HCT116 (cell line): ENCODE results near the gene IFI16. TPM values are rescaled to one million over a fixed set of nuclear protein-coding genes. Genes with fewer than 3 reads are reported as not detected.

Source experiments
- ATAC-seq: fragments of 200-7000 bp; cut with Tn5 transposase; 2 replicates; pipeline ENCODE4 v1.9.1; 2020; ENCODE audit warnings: mild to moderate bottlenecking, moderate library complexity
- Bru-seq: library from RNA; stranded (reverse); fragments of 400-500 nt; gene quantifications from one replicate; lab custom pipeline; 2021; lab: Mats Ljungman, UMichigan
- BruChase-seq, 2 experiments: library from RNA; stranded (reverse); fragments of 400-500 nt; gene quantifications; one replicate each; lab custom pipeline; 2021; lab: Mats Ljungman, UMichigan
- BruUV-seq: library from RNA; stranded (reverse); fragments of 400-500 nt; replicated peaks from 2 replicates; lab custom pipeline; 2021; lab: Mats Ljungman, UMichigan
- CTCF ChIA-PET: fragments of 300-600 bp; sonication (Branson Sonifier 250); formaldehyde crosslinking; loops from one replicate; lab custom pipeline; 2021; ENCODE audit warnings: antibody characterized with exemption; lab: Charles Lee
- POLR2A ChIA-PET: fragments of 300-600, 350-600 bp; sonication (Branson Sonifier 250); formaldehyde crosslinking; loops from one replicate; lab custom pipeline; 2021; ENCODE audit warnings: antibody characterized with exemption; lab: Charles Lee
- RAD21 ChIA-PET, 2 experiments: fragments of 300-600 bp; sonication (Branson Sonifier 250); formaldehyde crosslinking; loops; one replicate each; lab custom pipeline; 2023; ENCODE audit warnings: low total read pairs in 2 of 2; ENCODE audit not compliant: uncharacterized antibody in 2 of 2, unreplicated experiment in 2 of 2, low non-redundant PET in 1 of 2; lab: Charles Lee
- DNase-seq: peaks from one replicate; pipeline ENCODE4 v3.0.0-alpha.2; 2010; ENCODE audit warnings: low read depth, low spot score
- H2AFZ ChIP-seq: fragments of 200-600 bp; shearing (Covaris generic), sonication (generic); 2 replicates; pipeline ENCODE4 v1.6.1; 2017; ENCODE audit warnings: low read depth, mixed run types, mixed read lengths, antibody characterized with exemption, low read length; ENCODE audit not compliant: poor library complexity, severe bottlenecking
- H3K27ac ChIP-seq: 2 replicates; pipeline ENCODE4 v1.5.1; 2012; ENCODE audit warnings: low read depth, low read length
- H3K27me3 ChIP-seq: fragments of 200-600 bp; sonication (generic); 2 replicates; pipeline ENCODE4 v1.6.1; 2016; ENCODE audit warnings: mixed run types, low read length, mixed read lengths; ENCODE audit not compliant: insufficient read depth
- H3K36me3 ChIP-seq, 2 experiments: fragments of 200-500 bp in 1 of 2; fragments of 200-600 bp in 1 of 2; sonication (Bioruptor generic) in 1 of 2; sonication (generic) in 1 of 2; 2 replicates each; pipeline versions ENCODE4 v1.5.1 to v1.6.1; 2014 to 2016; ENCODE audit warnings: low read length in 2 of 2, inconsistent platforms in 1 of 2, mixed read lengths in 1 of 2, mixed run types in 1 of 2; ENCODE audit not compliant: insufficient read depth in 2 of 2, control insufficient read depth in 1 of 2
- H3K4me1 ChIP-seq, 2 experiments: fragments of 200-600 bp in 1 of 2; sonication (generic) in 1 of 2; 2 replicates each; pipeline versions ENCODE4 v1.5.1 to v1.6.1; 2012 to 2017; ENCODE audit warnings: low read length in 2 of 2, inconsistent platforms in 1 of 2, mild to moderate bottlenecking in 1 of 2, mixed read lengths in 1 of 2, mixed run types in 1 of 2, moderate library complexity in 1 of 2; ENCODE audit not compliant: insufficient read depth in 2 of 2, control insufficient read depth in 1 of 2
- H3K4me2 ChIP-seq: fragments of 200-600 bp; sonication (generic); 2 replicates; pipeline ENCODE4 v1.6.1; 2017; ENCODE audit warnings: mixed run types, low read length, mixed read lengths
- H3K4me3 ChIP-seq, 2 experiments: fragments of 200-600 bp in 1 of 2; sonication (generic) in 1 of 2; replicated peaks in 1 of 2; 2 replicates each; pipeline ENCODE4 v1.5.1; 2011 to 2016; ENCODE audit warnings: low read length in 2 of 2, control low read depth in 1 of 2, low read depth in 1 of 2, mild to moderate bottlenecking in 1 of 2, mixed read lengths in 1 of 2, mixed run types in 1 of 2
- H3K79me2 ChIP-seq: fragments of 200-600 bp; sonication (generic); 2 replicates; pipeline ENCODE4 v1.6.1; 2017; ENCODE audit warnings: mild to moderate bottlenecking, mixed run types, low read length, moderate library complexity, mixed read lengths; ENCODE audit not compliant: insufficient read depth
- H3K9ac ChIP-seq: fragments of 200-600 bp; sonication (generic); 2 replicates; pipeline ENCODE4 v1.6.1; 2016; ENCODE audit warnings: low read length, mixed read lengths
- H3K9me2 ChIP-seq: fragments of 200-600 bp; sonication (generic), shearing (Covaris generic); 2 replicates; pipeline ENCODE4 v1.6.1; 2017; ENCODE audit warnings: mixed run types, mild to moderate bottlenecking, moderate library complexity; ENCODE audit not compliant: insufficient read depth
- H3K9me3 ChIP-seq, 2 experiments: fragments of 200-500 bp in 1 of 2; fragments of 200-600 bp in 1 of 2; sonication (Bioruptor generic) in 1 of 2; sonication (generic) in 1 of 2; 2 replicates each; pipeline ENCODE4 v1.6.1; 2014 to 2017; ENCODE audit warnings: low read length in 2 of 2, mixed read lengths in 2 of 2, inconsistent platforms in 1 of 2, low read depth in 1 of 2, mild to moderate bottlenecking in 1 of 2, mixed run types in 1 of 2, moderate library complexity in 1 of 2; ENCODE audit not compliant: control insufficient read depth in 1 of 2, insufficient read depth in 1 of 2
- H4K20me1 ChIP-seq: fragments of 200-600 bp; sonication (generic), shearing (Covaris generic); 2 replicates; pipeline ENCODE4 v1.6.1; 2017; ENCODE audit warnings: mixed run types, mild to moderate bottlenecking, moderate library complexity; ENCODE audit not compliant: insufficient read depth
- ATF3 ChIP-seq: IDR thresholded peaks from 2 replicates; pipeline ENCODE4 v1.6.1; 2012
- CBX3 ChIP-seq: IDR thresholded peaks from 2 replicates; pipeline ENCODE4 v1.6.1; 2012; ENCODE audit warnings: low read depth
- EZH2 ChIP-seq: fragments of 200-600 bp; sonication (generic); IDR thresholded peaks from 2 replicates; pipeline ENCODE4 v1.6.1; 2017; ENCODE audit warnings: antibody characterized with exemption, mixed run types
- JUND ChIP-seq: IDR thresholded peaks from 2 replicates; pipeline ENCODE4 v1.6.1; 2012
- MAX ChIP-seq: IDR thresholded peaks from 2 replicates; pipeline ENCODE4 v1.6.1; 2012
- POLR2AphosphoS5 ChIP-seq: IDR thresholded peaks from 2 replicates; pipeline ENCODE4 v1.6.1; 2011; ENCODE audit warnings: mild to moderate bottlenecking, low read depth, low read length, moderate library complexity
- RAD21 ChIP-seq: IDR thresholded peaks from 2 replicates; pipeline ENCODE4 v1.6.1; 2012; ENCODE audit warnings: low read depth, mild to moderate bottlenecking
- REST ChIP-seq: IDR thresholded peaks from 2 replicates; pipeline ENCODE4 v1.6.1; 2012; ENCODE audit warnings: low read depth
- SIN3A ChIP-seq: IDR thresholded peaks from 2 replicates; pipeline ENCODE4 v1.6.1; 2012; ENCODE audit warnings: low read depth
- SRF ChIP-seq: IDR thresholded peaks from 2 replicates; pipeline ENCODE4 v1.6.1; 2012; ENCODE audit warnings: low read depth
- ZBTB33 ChIP-seq: IDR thresholded peaks from 2 replicates; pipeline ENCODE4 v1.6.1; 2011; ENCODE audit warnings: mild to moderate bottlenecking, low read length, moderate library complexity; ENCODE audit not compliant: insufficient replicate concordance; ENCODE audit errors: extremely low read depth
- ZFX ChIP-seq: fragments of 450-650 bp; IDR thresholded peaks from 2 replicates; pipeline ENCODE4 v1.6.1; 2017
- ZNF274 ChIP-seq: fragments of 200-500 bp; sonication (Bioruptor generic); IDR thresholded peaks from 2 replicates; pipeline ENCODE4 v1.6.1; 2014; ENCODE audit warnings: mild to moderate bottlenecking, low read depth, low read length, inconsistent platforms
- intact Hi-C: fragments of 100-400 bp; cut with micrococcal nuclease; formaldehyde crosslinking; loops from 2 replicates; pipeline ENCODE4 v1.10.0; 2022
- long read RNA-seq: library from polyadenylated mRNA; unstranded; transcript quantifications from one replicate; pipeline ENCODE4 v2.0.0, GENCODE V29; 2021; ENCODE audit not compliant: unreplicated experiment
- polyA plus RNA-seq: library from polyadenylated mRNA; unstranded; fragments of >200 nt; gene quantifications from 2 replicates; pipeline ENCODE4 v1.2.1, GENCODE V29; 2012; ENCODE audit warnings: missing spikeins
- total RNA-seq: library from RNA; stranded (reverse); gene quantifications from one replicate; pipeline ENCODE4 v1.2.1, GENCODE V29; 2021; ENCODE audit not compliant: unreplicated experiment

IFI16 gene
- total RNA-seq (1.6 TPM), Bru-seq, nascent RNA (percentile 7 among the genes with signal in this experiment), BruChase-seq, experiment 1, labeled RNA remaining after a 6-hour chase (percentile 4 among the genes with signal in this experiment), BruChase-seq, experiment 2, labeled RNA remaining after a 2-hour chase (percentile 8 among the genes with signal in this experiment)
- polyA plus RNA-seq, result 0.06 and 0.13 TPM in 2 replicates
- long read RNA-seq, result 0 reads

- H3K79me2 ChIP-seq, result no peaks in the 10 kb centered on the region
- peaks cover 7% of the 10 kb centered on the region; the same call in 1 of the 2 replicates for H3K27me3 ChIP-seq
- CTCF ChIA-PET, result no interaction called here
- DNase-seq, result no peak
- H2AFZ ChIP-seq, result no peak within 1 kb of the TSS
- no peaks in the 10 kb centered on the region for H4K20me1 ChIP-seq
- intact Hi-C loops, result no loop called here
- no TSS peak for BruUV-seq
- no peaks in the 10 kb centered on the region for H3K9me3 ChIP-seq
- ATAC-seq, result no peak
- RAD21 ChIA-PET, result no interaction called here
- no peak within 1 kb of the TSS for H3K27ac ChIP-seq
- H3K36me3 ChIP-seq, result no peaks in the 10 kb centered on the region
- no peak within 1 kb of the TSS for H3K4me2 ChIP-seq
- no peak within 1 kb of the TSS for H3K9ac ChIP-seq
- no peak within 1 kb of the TSS for H3K4me3 ChIP-seq
- no peaks in the 10 kb centered on the region for H3K4me1 ChIP-seq
- no peaks in the 10 kb centered on the region for H3K9me2 ChIP-seq
- TF ChIP-seq ZNF274 (no peak), SRF (no peak), EZH2 (no peak), CBX3 (no peak), RAD21 (no peak)
- POLR2A ChIA-PET, result no interaction called here
Measured at GRCh38 chr1:159009704-159010361, at the start of gene IFI16. TSS of gene IFI16 (plus strand) at chr1:159009907. CDS start at chr1:159014681, 4,774 bp downstream.

GRCh38 chr1:158961178-158961577 is 48.5 kb upstream of the IFI16 start:
- no TSS peak for BruUV-seq
- H3K36me3 ChIP-seq, result no peaks in the 10 kb centered on the region
- no peak overlapping the region for H3K4me2 ChIP-seq
- ATAC-seq, result no peak
- intact Hi-C loops, result no loop called here
- no peak overlapping the region for H3K4me3 ChIP-seq
- no peaks in the 10 kb centered on the region for H3K79me2 ChIP-seq
- no peak for DNase-seq
- H3K9me3 ChIP-seq, result no peaks in the 10 kb centered on the region
- no peaks in the 10 kb centered on the region for H3K4me1 ChIP-seq
- ChIA-PET POLR2A (no interaction called here), CTCF (no interaction called here), RAD21 (no interaction called here)
- no peaks in the 10 kb centered on the region for H4K20me1 ChIP-seq
- H2AFZ ChIP-seq, result no peak overlapping the region
- H3K9me2 ChIP-seq, result no peaks in the 10 kb centered on the region
- no peaks in the 10 kb centered on the region for H3K27me3 ChIP-seq
- no peak overlapping the region for H3K27ac ChIP-seq
- no peak overlapping the region for H3K9ac ChIP-seq
- TF ChIP-seq JUND (no peak), SIN3A (no peak), POLR2AphosphoS5 (no peak), ZNF274 (no peak), CBX3 (no peak), REST (no peak), ZFX (no peak), ATF3 (no peak), ZBTB33 (no peak), EZH2 (no peak), MAX (no peak), SRF (no peak)
